Left hindlimb (tissue), 1 donor: ENCODE measurements around the gene DMXL2.

Experiments used
- DNase-seq: peaks from one replicate; pipeline ENCODE4 v3.0.0-alpha.2; 2018

DMXL2 gene

GRCh38 chr15:51401872-51402517 is 220.6 kb downstream of the DMXL2 start:
- DNase-seq: no peak

GRCh38 chr15:51401051-51401780 is 221.4 kb downstream of the DMXL2 start:
- DNase-seq: no peak

GRCh38 chr15:51398626-51399025 is 223.9 kb downstream of the DMXL2 start:
- no peak for DNase-seq
